Lower leg skin (tissue), 3 donors: Measurements from ENCODE around the gene AAMP.

Experiments used
- POLR2A ChIP-seq, 2 donors: fragments of 450-650 bp; IDR thresholded peaks; one replicate each; pipeline ENCODE4 v1.6.1; 2016 to 2017; ENCODE audit warnings: antibody characterized with exemption in 2 of 2, mild to moderate bottlenecking in 1 of 2, moderate library complexity in 1 of 2
- TF ChIP-seq, protein P1 (sequence below), 3 donors: fragments of 450-650 bp; IDR thresholded peaks; one replicate each; pipeline ENCODE4 v1.5.1; 2016; ENCODE audit warnings: antibody characterized with exemption in 3 of 3, mild to moderate bottlenecking in 3 of 3, moderate library complexity in 2 of 3

GRCh38 chr2:218277921-218278320 lies 8.0 kb upstream of the AAMP start:
- TF ChIP-seq, protein P1, sequence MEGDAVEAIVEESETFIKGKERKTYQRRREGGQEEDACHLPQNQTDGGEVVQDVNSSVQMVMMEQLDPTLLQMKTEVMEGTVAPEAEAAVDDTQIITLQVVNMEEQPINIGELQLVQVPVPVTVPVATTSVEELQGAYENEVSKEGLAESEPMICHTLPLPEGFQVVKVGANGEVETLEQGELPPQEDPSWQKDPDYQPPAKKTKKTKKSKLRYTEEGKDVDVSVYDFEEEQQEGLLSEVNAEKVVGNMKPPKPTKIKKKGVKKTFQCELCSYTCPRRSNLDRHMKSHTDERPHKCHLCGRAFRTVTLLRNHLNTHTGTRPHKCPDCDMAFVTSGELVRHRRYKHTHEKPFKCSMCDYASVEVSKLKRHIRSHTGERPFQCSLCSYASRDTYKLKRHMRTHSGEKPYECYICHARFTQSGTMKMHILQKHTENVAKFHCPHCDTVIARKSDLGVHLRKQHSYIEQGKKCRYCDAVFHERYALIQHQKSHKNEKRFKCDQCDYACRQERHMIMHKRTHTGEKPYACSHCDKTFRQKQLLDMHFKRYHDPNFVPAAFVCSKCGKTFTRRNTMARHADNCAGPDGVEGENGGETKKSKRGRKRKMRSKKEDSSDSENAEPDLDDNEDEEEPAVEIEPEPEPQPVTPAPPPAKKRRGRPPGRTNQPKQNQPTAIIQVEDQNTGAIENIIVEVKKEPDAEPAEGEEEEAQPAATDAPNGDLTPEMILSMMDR (IDR thresholded peaks at IDR 0.05), result no peak
- TF ChIP-seq POLR2A (IDR thresholded peaks at IDR 0.05), result no peak
